ACC112 (cell line): ENCODE measurements around the gene TFAP2C.

Experiments used
- H2AFZ ChIP-seq: fragments of 200-600 bp; sonication (generic); one replicate; pipeline ENCODE4 v1.6.0; 2017; ENCODE audit warnings: antibody characterized with exemption, low read length; ENCODE audit not compliant: unreplicated experiment
- H3K27ac ChIP-seq: fragments of 200-600 bp; sonication (generic); 2 replicates; pipeline ENCODE4 v1.5.1; 2014; ENCODE audit warnings: low read depth, mild to moderate bottlenecking, antibody characterized with exemption, low read length, moderate library complexity
- H3K27me3 ChIP-seq: fragments of 200-600 bp; sonication (generic); 2 replicates; pipeline ENCODE4 v1.6.1; 2014; ENCODE audit warnings: mild to moderate bottlenecking, antibody characterized with exemption, low read length, moderate library complexity, mixed read lengths; ENCODE audit not compliant: insufficient read depth
- H3K36me3 ChIP-seq: fragments of 200-600 bp; sonication (generic); 2 replicates; pipeline ENCODE4 v1.6.1; 2016; ENCODE audit warnings: mild to moderate bottlenecking, antibody characterized with exemption, low read length, moderate library complexity, mixed read lengths; ENCODE audit not compliant: insufficient read depth
- H3K4me1 ChIP-seq: fragments of 200-600 bp; sonication (generic); one replicate; pipeline ENCODE4 v1.6.1; 2016; ENCODE audit warnings: low read length, mixed read lengths; ENCODE audit not compliant: insufficient read depth, unreplicated experiment, control insufficient read depth
- H3K4me3 ChIP-seq: fragments of 200-600 bp; sonication (generic); 2 replicates; pipeline ENCODE4 v1.5.1; 2014; ENCODE audit warnings: mild to moderate bottlenecking, low read depth, low read length
- H3K79me2 ChIP-seq: fragments of 200-600 bp; sonication (generic); one replicate; pipeline ENCODE4 v1.6.0; 2016; ENCODE audit warnings: low read length; ENCODE audit not compliant: control insufficient read depth, unreplicated experiment, insufficient read depth

TFAP2C gene

GRCh38 chr20:56628873-56629463 is at the start of gene TFAP2C:
Gene TFAP2C, plus strand, starts transcription at chr20:56629306. Its CDS starts 239 bp downstream, at chr20:56629545.
- Histone ChIP-seq H3K27me3 (peaks cover 96% of the 10 kb centered on the region), H3K36me3 (no peaks in the 10 kb centered on the region), H2AFZ (no peak within 1 kb of the TSS), H3K79me2 (no peaks in the 10 kb centered on the region), H3K27ac (no peak within 1 kb of the TSS), H3K4me1 (peaks cover 5% of the 10 kb centered on the region), H3K4me3 (peak within 1 kb of the TSS; percentile 52)

GRCh38 chr20:56580226-56580625 is 48.9 kb upstream of the TFAP2C start:
- H3K27ac ChIP-seq: no peak overlapping the region
- H2AFZ ChIP-seq: no peak overlapping the region
- no peaks in the 10 kb centered on the region for H3K79me2 ChIP-seq
- H3K27me3 ChIP-seq: peaks cover 26% of the 10 kb centered on the region
- no peak overlapping the region for H3K4me3 ChIP-seq
- no peaks in the 10 kb centered on the region for H3K4me1 ChIP-seq
- H3K36me3 ChIP-seq: no peaks in the 10 kb centered on the region

- H3K79me2 ChIP-seq: no peaks in the 10 kb centered on the region
Measured at GRCh38 chr20:56581701-56582100, 47.4 kb upstream of the TFAP2C start.

GRCh38 chr20:56582542-56582941 is 46.6 kb upstream of the TFAP2C start:
- Histone ChIP-seq H3K4me3 (no peak overlapping the region), H3K79me2 (no peaks in the 10 kb centered on the region), H2AFZ (no peak overlapping the region), H3K27ac (no peak overlapping the region), H3K4me1 (no peaks in the 10 kb centered on the region), H3K27me3 (peaks cover 29% of the 10 kb centered on the region), H3K36me3 (no peaks in the 10 kb centered on the region)

More at GRCh38 chr20:56581701-56582100, 47.4 kb upstream of the TFAP2C start:
- H3K36me3 ChIP-seq: no peaks in the 10 kb centered on the region
- no peak overlapping the region for H3K27ac ChIP-seq
- no peaks in the 10 kb centered on the region for H3K4me1 ChIP-seq
- no peak overlapping the region for H3K4me3 ChIP-seq
- peaks cover 26% of the 10 kb centered on the region for H3K27me3 ChIP-seq
- no peak overlapping the region for H2AFZ ChIP-seq

GRCh38 chr20:56584916-56585315 is 44.2 kb upstream of the TFAP2C start:
- H2AFZ ChIP-seq: no peak overlapping the region
- H3K36me3 ChIP-seq: no peaks in the 10 kb centered on the region
- H3K79me2 ChIP-seq: no peaks in the 10 kb centered on the region

GRCh38 chr20:56587307-56588041 is 41.6 kb upstream of the TFAP2C start:
- peaks cover 13% of the 10 kb centered on the region for H3K27me3 ChIP-seq
- no peaks in the 10 kb centered on the region for H3K4me1 ChIP-seq
- H3K27ac ChIP-seq: no peak overlapping the region
- H3K4me3 ChIP-seq: no peak overlapping the region
- no peaks in the 10 kb centered on the region for H3K36me3 ChIP-seq
- H2AFZ ChIP-seq: no peak overlapping the region
- no peaks in the 10 kb centered on the region for H3K79me2 ChIP-seq

More at GRCh38 chr20:56584916-56585315, 44.2 kb upstream of the TFAP2C start:
- Histone ChIP-seq H3K4me3 (no peak overlapping the region), H3K27me3 (peaks cover 26% of the 10 kb centered on the region), H3K27ac (no peak overlapping the region), H3K4me1 (no peaks in the 10 kb centered on the region)

GRCh38 chr20:56588996-56589395 is 40.1 kb upstream of the TFAP2C start:
- Histone ChIP-seq H3K27ac (no peak overlapping the region), H3K4me3 (no peak overlapping the region), H3K27me3 (peaks cover 6% of the 10 kb centered on the region), H3K4me1 (no peaks in the 10 kb centered on the region), H2AFZ (no peak overlapping the region), H3K79me2 (no peaks in the 10 kb centered on the region), H3K36me3 (no peaks in the 10 kb centered on the region)

- no peaks in the 10 kb centered on the region for H3K4me1 ChIP-seq
- no peak overlapping the region for H3K27ac ChIP-seq
- no peak overlapping the region for H3K4me3 ChIP-seq
- no peak overlapping the region for H2AFZ ChIP-seq
- H3K79me2 ChIP-seq: no peaks in the 10 kb centered on the region
- no peaks in the 10 kb centered on the region for H3K36me3 ChIP-seq
- peaks cover 6% of the 10 kb centered on the region for H3K27me3 ChIP-seq
Measured at GRCh38 chr20:56589633-56590032, 39.5 kb upstream of the TFAP2C start.

GRCh38 chr20:56590888-56591287 is 38.2 kb upstream of the TFAP2C start:
- H3K4me3 ChIP-seq: no peak overlapping the region
- no peaks in the 10 kb centered on the region for H3K79me2 ChIP-seq
- no peak overlapping the region for H2AFZ ChIP-seq
- H3K27me3 ChIP-seq: peaks cover 6% of the 10 kb centered on the region; the same call in 1 of the 2 replicates
- H3K27ac ChIP-seq: no peak overlapping the region
- H3K36me3 ChIP-seq: no peaks in the 10 kb centered on the region
- H3K4me1 ChIP-seq: no peaks in the 10 kb centered on the region

- no peak overlapping the region for H3K27ac ChIP-seq
- no peaks in the 10 kb centered on the region for H3K4me1 ChIP-seq
- no peaks in the 10 kb centered on the region for H3K36me3 ChIP-seq
- H3K27me3 ChIP-seq: peaks cover 6% of the 10 kb centered on the region; the same call in 1 of the 2 replicates
- H3K4me3 ChIP-seq: no peak overlapping the region
- no peak overlapping the region for H2AFZ ChIP-seq
- H3K79me2 ChIP-seq: no peaks in the 10 kb centered on the region
Measured at GRCh38 chr20:56592211-56592610, 36.9 kb upstream of the TFAP2C start.

- H2AFZ ChIP-seq: no peak overlapping the region
- no peak overlapping the region for H3K4me3 ChIP-seq
- H3K4me1 ChIP-seq: no peaks in the 10 kb centered on the region
- H3K36me3 ChIP-seq: no peaks in the 10 kb centered on the region
- no peak overlapping the region for H3K27ac ChIP-seq
- H3K27me3 ChIP-seq: no peaks in the 10 kb centered on the region
- H3K79me2 ChIP-seq: no peaks in the 10 kb centered on the region
Measured at GRCh38 chr20:56592817-56593216, 36.3 kb upstream of the TFAP2C start.
